ENCODE data around the gene GALNT9. TPM values are rescaled to one million over a fixed set of nuclear protein-coding genes. Genes with fewer than 3 reads are reported as not detected.
"Not testable (repeated sequence)": the region's sequence is repeated elsewhere in the genome, so short reads cannot be mapped to it uniquely, and the experiment has no call there.

GALNT9 gene
- total RNA-seq (under 1 TPM in 1 of 10 donors, not detected in 9; 0.19 TPM), polyA plus RNA-seq (under 1 TPM in 1 of 2 donors, not detected in 1; 0.01 TPM)
- long read RNA-seq, donor 1: 0 reads
- long read RNA-seq, donor 2: 0 reads
- long read RNA-seq, donor 3: 0 reads

DNA sequence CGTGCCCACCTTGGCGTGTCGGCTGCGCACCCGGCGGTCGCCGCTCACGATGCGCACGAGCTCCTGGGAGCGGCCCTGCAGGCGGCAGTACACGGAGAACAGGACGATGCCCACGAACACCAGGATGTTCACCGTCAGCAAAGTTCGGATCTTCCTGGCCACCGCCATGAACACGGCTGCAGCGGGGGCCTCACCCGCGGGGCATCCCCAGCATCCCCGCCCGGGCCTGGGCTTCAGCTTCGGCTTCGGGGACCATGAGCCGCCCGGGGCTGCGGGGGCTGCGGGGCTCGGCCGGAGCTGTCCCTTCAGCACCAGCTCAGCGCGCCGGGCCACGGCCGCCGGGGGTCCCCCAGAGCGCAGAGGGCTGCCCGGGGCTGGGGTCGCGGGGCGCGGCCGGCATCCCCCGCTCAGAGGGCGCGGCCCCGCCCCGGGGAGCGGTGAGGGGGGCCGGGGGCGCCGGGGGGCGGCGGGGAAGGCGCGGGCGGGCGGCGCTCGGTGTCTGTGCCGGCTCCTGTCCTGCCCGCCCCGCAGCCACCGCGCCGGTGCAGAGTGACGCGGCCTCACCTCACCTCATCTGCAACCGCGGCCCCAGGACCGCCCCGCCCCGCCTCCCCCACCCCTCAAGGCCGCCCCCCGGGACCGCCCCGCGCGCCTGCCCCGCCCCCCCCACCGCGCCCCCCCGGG, at the start of gene GALNT9:
TSS of gene GALNT9 (minus strand) at position 554 of the 684 bp plus-strand sequence. CDS start at position 168, 386 bp downstream.
- no peak for ATAC-seq
- H3K27ac ChIP-seq: no peak within 1 kb of the TSS
- TF ChIP-seq, protein P1, sequence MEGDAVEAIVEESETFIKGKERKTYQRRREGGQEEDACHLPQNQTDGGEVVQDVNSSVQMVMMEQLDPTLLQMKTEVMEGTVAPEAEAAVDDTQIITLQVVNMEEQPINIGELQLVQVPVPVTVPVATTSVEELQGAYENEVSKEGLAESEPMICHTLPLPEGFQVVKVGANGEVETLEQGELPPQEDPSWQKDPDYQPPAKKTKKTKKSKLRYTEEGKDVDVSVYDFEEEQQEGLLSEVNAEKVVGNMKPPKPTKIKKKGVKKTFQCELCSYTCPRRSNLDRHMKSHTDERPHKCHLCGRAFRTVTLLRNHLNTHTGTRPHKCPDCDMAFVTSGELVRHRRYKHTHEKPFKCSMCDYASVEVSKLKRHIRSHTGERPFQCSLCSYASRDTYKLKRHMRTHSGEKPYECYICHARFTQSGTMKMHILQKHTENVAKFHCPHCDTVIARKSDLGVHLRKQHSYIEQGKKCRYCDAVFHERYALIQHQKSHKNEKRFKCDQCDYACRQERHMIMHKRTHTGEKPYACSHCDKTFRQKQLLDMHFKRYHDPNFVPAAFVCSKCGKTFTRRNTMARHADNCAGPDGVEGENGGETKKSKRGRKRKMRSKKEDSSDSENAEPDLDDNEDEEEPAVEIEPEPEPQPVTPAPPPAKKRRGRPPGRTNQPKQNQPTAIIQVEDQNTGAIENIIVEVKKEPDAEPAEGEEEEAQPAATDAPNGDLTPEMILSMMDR (IDR thresholded peaks at IDR 0.05): no peak
- H3K4me1 ChIP-seq: peaks cover 0 to 21% (median 5%) of the 10 kb centered on the region in 9 donors
- intact Hi-C loops (cut with DNase I): no loop called here
- H3K27me3 ChIP-seq: peaks cover 12 to 94% (median 88%) of the 10 kb centered on the region in 7 donors
- WGBS, 2 donors: 4 to 7% methylated on average over 39 to 86 of the region's 86 CpGs
- DNase-seq: no peak
- no peaks in the 10 kb centered on the region for H3K9me3 ChIP-seq
- H3K36me3 ChIP-seq: no peaks in the 10 kb centered on the region
- H3K4me3 ChIP-seq: no peak within 1 kb of the TSS

DNA sequence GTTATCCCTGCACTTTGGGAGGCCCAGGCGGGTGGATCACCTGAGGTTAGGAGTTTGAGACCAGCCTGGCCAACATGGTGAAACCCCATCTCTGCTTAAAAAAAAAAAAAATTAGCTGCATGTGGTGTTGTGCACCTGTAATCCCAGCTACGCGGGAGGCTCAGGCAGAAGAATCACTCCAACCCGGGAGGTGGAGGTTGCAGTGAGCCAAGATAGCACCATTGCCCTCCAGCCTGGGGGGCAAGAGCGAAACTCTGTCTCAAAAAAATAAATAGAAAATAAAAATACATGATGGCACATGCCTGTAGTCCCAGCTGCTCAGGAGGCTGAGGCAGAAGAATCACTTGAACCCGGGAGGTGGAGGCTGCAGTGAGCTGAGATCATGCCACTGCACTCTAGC, 49.7 kb upstream of the GALNT9 start:
- H3K9me3 ChIP-seq; H3K4me3 ChIP-seq; intact Hi-C loops (cut with DNase I); ATAC-seq; H3K36me3 ChIP-seq; H3K4me1 ChIP-seq; DNase-seq; H3K27ac ChIP-seq: not testable (repeated sequence)
- 76 to 91% methylated on average over 6 of the region's 6 CpGs for WGBS, 2 donors
- peaks cover 6 to 54% (median 50%) of the 10 kb centered on the region in 7 donors for H3K27me3 ChIP-seq

DNA sequence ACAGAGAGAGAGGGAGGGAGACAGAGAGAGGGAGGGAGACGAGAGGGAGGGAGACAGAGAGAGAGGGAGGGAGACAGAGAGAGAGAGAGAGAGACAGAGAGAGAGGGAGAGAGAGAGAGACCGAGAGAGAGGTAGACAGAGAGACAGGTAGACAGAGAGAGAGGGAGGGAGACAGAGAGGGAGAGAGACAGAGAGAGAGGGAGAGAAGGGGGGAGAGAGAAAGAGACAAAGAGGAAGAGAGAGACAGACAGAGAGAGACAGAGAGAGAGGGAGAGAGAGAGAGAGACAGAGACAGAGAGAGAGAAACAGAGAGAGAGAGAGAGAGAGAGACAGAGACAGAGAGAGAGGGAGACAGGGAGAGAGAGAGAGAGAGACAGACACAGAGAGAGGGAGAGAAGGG, 47.8 kb upstream of the GALNT9 start:
- TF ChIP-seq, protein P1 (IDR thresholded peaks at IDR 0.05): no peak
- Histone ChIP-seq H3K9me3 (peaks cover 0 to under 1% (median 0%) of the 10 kb centered on the region in 11 donors), H3K27ac (no peak overlapping the region), H3K4me1 (no peaks in the 10 kb centered on the region), H3K36me3 (no peaks in the 10 kb centered on the region), H3K27me3 (peaks cover 6 to 73% (median 66%) of the 10 kb centered on the region in 7 donors), H3K4me3 (no peak overlapping the region)
- WGBS, 2 donors: 28 to 41% methylated on average over 2 of the region's 2 CpGs
- intact Hi-C loops (cut with DNase I): no loop called here
- DNase-seq: no peak
- no peak for ATAC-seq

DNA sequence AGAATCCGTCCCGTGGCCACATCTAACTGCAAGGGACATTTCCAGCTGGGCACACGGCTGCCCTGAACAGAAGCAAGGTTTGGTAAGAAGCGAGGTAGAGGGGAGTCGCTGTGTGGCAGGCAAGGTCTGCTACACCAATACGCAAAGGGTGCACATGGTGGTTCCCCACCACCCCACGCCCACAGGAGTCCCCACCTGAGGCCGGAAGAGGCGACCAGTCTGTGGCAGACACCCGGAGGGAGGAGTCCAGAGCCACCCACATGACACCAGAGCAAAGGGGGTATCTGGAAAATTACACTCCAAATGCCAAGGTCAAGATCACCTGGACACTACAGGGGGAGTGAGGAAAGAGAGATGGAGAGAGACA, 47.1 kb upstream of the GALNT9 start:
- no peaks in the 10 kb centered on the region for H3K4me1 ChIP-seq
- DNase-seq (no peak), ATAC-seq (no peak)
- WGBS, 2 donors: 54 to 57% methylated on average over 10 of the region's 10 CpGs
- peaks cover 6 to 80% (median 73%) of the 10 kb centered on the region in 7 donors for H3K27me3 ChIP-seq
- no peak overlapping the region for H3K4me3 ChIP-seq
- intact Hi-C loops (cut with DNase I): no loop called here
- TF ChIP-seq, protein P1 (IDR thresholded peaks at IDR 0.05): no peak
- H3K9me3 ChIP-seq: peaks cover 0 to 7% (median 3%) of the 10 kb centered on the region in 11 donors
- no peak overlapping the region for H3K27ac ChIP-seq
- no peaks in the 10 kb centered on the region for H3K36me3 ChIP-seq

Data from heart right ventricle (tissue), 16 donors.